Colonic mucosa (tissue), 4 donors: ENCODE measurements around the gene LDLRAD3. TPM values are rescaled to one million over a fixed set of nuclear protein-coding genes. Genes with fewer than 3 reads are reported as not detected.

Experiments
- DNase-seq: peaks from one replicate; pipeline ENCODE4 v3.0.0-alpha.2; 2020
- H3K27ac ChIP-seq: fragments of 200-600 bp; one replicate; pipeline ENCODE4 v1.8.0; 2021
- H3K27me3 ChIP-seq: fragments of 200-600 bp; one replicate; pipeline ENCODE4 v1.8.0; 2021
- H3K36me3 ChIP-seq: fragments of 200-600 bp; one replicate; pipeline ENCODE4 v1.8.0; 2021
- H3K4me1 ChIP-seq: fragments of 200-600 bp; one replicate; pipeline ENCODE4 v1.8.0; 2021; ENCODE audit warnings: mild to moderate bottlenecking
- H3K4me3 ChIP-seq: fragments of 200-600 bp; one replicate; pipeline ENCODE4 v1.8.0; 2021
- H3K9ac ChIP-seq, 2 donors: one replicate each; pipeline ENCODE4 v1.7.0; 2013; ENCODE audit warnings: control low read depth in 2 of 2, low read depth in 2 of 2, low read length in 2 of 2
- H3K9me3 ChIP-seq: fragments of 200-600 bp; one replicate; pipeline ENCODE4 v1.8.0; 2021
- CTCF ChIP-seq: fragments of 200-600 bp; IDR thresholded peaks from one replicate; pipeline ENCODE4 v1.8.0; 2022; ENCODE audit warnings: antibody characterized with exemption, mild to moderate bottlenecking
- intact Hi-C: fragments of 100-400 bp; cut with DNase I; formaldehyde crosslinking; loops from one replicate; pipeline ENCODE4 v1.14.1; 2022
- total RNA-seq, 2 donors: library from RNA; stranded (reverse); fragmentation: NEBNext Ultra II Directional in 1 of 2; extraction: Animal tissue kit (Norgen Biotek cat#: 25700) in 1 of 2; gene quantifications; one replicate each; pipeline ENCODE4 v1.2.1, GENCODE V29; 2021
- donor health status: healthy.
- donor health status: DM: no; HTN: no; CAD: no.
- donor health status: DM: no; HTN: no; CAD: no.

Gene LDLRAD3
- total RNA-seq, 2 donors from 2014 or later: 1.9 to 2.9 TPM

- H3K36me3 ChIP-seq: no peaks in the 10 kb centered on the region
- TF ChIP-seq CTCF: no peak
- intact Hi-C loops: no loop called here
- no peak for DNase-seq
- no peaks in the 10 kb centered on the region for H3K4me1 ChIP-seq
- no peaks in the 10 kb centered on the region for H3K9me3 ChIP-seq
- H3K27ac ChIP-seq: no peak overlapping the region
- no peaks in the 10 kb centered on the region for H3K27me3 ChIP-seq
- H3K9ac ChIP-seq: no peak overlapping the region
- no peak overlapping the region for H3K4me3 ChIP-seq
These were observed 305.4 kb downstream of the LDLRAD3 start for GRCh38 chr11:36249246-36249645.

- no peak overlapping the region for H3K9ac ChIP-seq
- no peak for DNase-seq
These were observed 308.0 kb downstream of the LDLRAD3 start for GRCh38 chr11:36251823-36252222.

GRCh38 chr11:36253238-36253637 lies 309.4 kb downstream of the LDLRAD3 start:
- no peak overlapping the region for H3K9ac ChIP-seq
- no peak for TF ChIP-seq CTCF
- no peak overlapping the region for H3K27ac ChIP-seq
- H3K4me3 ChIP-seq: no peak overlapping the region
- no peaks in the 10 kb centered on the region for H3K27me3 ChIP-seq
- intact Hi-C loops: no loop called here
- DNase-seq: no peak
- no peaks in the 10 kb centered on the region for H3K4me1 ChIP-seq
- no peaks in the 10 kb centered on the region for H3K36me3 ChIP-seq
- H3K9me3 ChIP-seq: no peaks in the 10 kb centered on the region

More at GRCh38 chr11:36251823-36252222, 308.0 kb downstream of the LDLRAD3 start:
- no peaks in the 10 kb centered on the region for H3K36me3 ChIP-seq
- intact Hi-C loops: no loop called here
- no peak overlapping the region for H3K27ac ChIP-seq
- no peaks in the 10 kb centered on the region for H3K27me3 ChIP-seq
- H3K4me1 ChIP-seq: no peaks in the 10 kb centered on the region
- no peak for TF ChIP-seq CTCF
- no peaks in the 10 kb centered on the region for H3K9me3 ChIP-seq
- H3K4me3 ChIP-seq: no peak overlapping the region

- H3K27me3 ChIP-seq: no peaks in the 10 kb centered on the region
- intact Hi-C loops: loop anchor here (5.0 kb wide), 1 partner anchor 432 kb away; no protein-coding TSS in a partner anchor
- H3K27ac ChIP-seq: no peak overlapping the region
- DNase-seq: no peak
- no peaks in the 10 kb centered on the region for H3K4me1 ChIP-seq
- no peak overlapping the region for H3K4me3 ChIP-seq
- H3K36me3 ChIP-seq: no peaks in the 10 kb centered on the region
- no peak overlapping the region for H3K9ac ChIP-seq
- no peak for TF ChIP-seq CTCF
- H3K9me3 ChIP-seq: no peaks in the 10 kb centered on the region
These were observed 310.9 kb downstream of the LDLRAD3 start for GRCh38 chr11:36254713-36255112.

GRCh38 chr11:36257351-36257750 lies 313.5 kb downstream of the LDLRAD3 start:
- H3K36me3 ChIP-seq: no peaks in the 10 kb centered on the region
- no peaks in the 10 kb centered on the region for H3K4me1 ChIP-seq
- no peak overlapping the region for H3K27ac ChIP-seq
- no peak overlapping the region for H3K4me3 ChIP-seq
- TF ChIP-seq CTCF: no peak
- DNase-seq: no peak
- no peaks in the 10 kb centered on the region for H3K27me3 ChIP-seq
- H3K9me3 ChIP-seq: no peaks in the 10 kb centered on the region
- H3K9ac ChIP-seq: no peak overlapping the region
- intact Hi-C loops: loop anchor here (5.0 kb wide), 1 partner anchor 435 kb away; no protein-coding TSS in a partner anchor
